KG1 (cell line): Measurements from ENCODE around the gene SP5.
A peak's percentile ranks its signal among the peaks of the same experiment; 100 is the strongest.
"Not testable (repeated sequence)": the region's sequence is repeated elsewhere in the genome, so short reads cannot be mapped to it uniquely, and the experiment has no call there.

Source experiments
- DNase-seq: peaks from one replicate; lab custom pipeline; 2025; lab: John Stamatoyannopoulos, UW

SP5 gene

GRCh38 chr2:170715062-170715931, at the start of gene SP5:
Gene SP5 (plus strand): TSS chr2:170715337. CDS start chr2:170715513, 176 bp downstream.
- no peak for DNase-seq

DNA sequence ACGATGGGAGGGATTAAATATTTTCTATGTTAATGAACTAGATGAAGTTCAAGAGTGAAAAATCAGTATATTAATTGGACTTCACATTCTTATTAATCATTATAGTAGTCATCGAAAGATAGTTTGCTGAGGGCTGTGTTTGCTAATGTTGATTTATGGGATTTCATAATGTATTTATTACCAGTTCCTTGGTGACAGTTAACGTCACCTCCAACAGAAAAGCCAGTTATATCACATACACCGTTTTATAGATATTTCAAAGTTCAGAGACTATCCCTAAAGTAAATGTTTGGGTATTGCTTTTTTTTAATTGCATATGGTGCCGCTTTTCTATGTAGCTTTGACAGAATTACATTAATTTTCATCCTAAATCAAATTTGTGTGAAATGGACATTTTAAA, 49.4 kb upstream of the SP5 start:
- no peak for DNase-seq

DNA sequence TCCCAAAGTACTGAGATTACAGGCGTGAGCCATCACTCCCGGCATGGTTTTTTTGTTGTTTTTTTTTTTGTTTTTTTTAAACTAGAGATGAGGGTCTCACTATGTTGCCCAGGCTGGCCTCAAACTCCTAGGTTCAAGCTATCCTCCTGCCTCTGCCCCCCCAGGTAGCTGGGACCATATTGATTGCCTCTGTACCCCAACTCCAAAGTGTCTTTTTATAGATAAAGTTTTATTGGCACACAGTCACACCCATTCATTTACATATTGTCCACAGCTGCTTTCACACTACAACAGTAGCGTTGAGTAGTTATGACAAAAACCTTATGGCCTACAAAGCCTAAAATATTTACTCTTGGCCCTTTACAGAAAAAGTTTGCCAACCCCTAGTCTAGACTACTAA, 45.2 kb upstream of the SP5 start:
- no peak for DNase-seq

DNA sequence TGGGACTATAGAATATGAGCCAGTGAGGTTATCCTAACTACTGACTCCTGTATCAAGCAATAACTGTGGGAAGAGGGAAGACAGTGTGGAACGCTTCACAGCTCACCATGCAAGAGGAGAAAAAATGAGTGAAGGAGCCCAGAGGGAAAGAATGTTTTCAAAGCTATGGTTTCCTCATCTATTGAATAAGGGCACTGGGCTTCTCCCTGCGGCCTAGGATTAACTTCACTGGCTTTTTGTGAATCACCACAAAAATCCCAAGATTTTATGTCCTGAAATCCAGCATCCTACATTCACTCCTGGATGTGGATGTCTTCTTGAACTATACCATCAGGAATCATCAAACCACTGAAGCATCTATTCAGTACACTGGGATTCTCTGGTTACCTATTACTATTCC, 44.5 kb upstream of the SP5 start:
- DNase-seq, result no peak

- no peak for DNase-seq
These were observed 44.1 kb upstream of the SP5 start for GRCh38 chr2:170671079-170671478.

GRCh38 chr2:170674282-170674681, 40.9 kb upstream of the SP5 start:
- DNase-seq, result not testable (repeated sequence)

DNA sequence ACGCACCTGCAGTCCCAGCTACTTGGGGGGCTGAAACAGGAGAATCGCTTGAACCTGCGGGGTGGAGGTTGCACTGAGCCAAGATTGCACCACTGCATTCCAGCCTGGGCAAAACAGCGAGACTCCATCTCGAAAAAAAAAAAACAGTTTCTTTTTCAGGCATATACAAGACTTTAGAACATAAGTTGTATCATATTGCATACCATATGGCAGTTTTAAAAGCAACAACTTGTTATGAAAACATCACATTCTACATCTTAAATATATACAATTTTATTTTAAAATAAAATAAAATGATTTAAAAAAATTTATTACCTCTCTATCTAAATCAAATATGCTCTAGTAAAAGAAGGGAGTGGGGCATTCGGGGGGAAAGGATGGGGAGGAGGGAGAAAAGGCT, 39.4 kb upstream of the SP5 start:
- DNase-seq, result no peak

DNA sequence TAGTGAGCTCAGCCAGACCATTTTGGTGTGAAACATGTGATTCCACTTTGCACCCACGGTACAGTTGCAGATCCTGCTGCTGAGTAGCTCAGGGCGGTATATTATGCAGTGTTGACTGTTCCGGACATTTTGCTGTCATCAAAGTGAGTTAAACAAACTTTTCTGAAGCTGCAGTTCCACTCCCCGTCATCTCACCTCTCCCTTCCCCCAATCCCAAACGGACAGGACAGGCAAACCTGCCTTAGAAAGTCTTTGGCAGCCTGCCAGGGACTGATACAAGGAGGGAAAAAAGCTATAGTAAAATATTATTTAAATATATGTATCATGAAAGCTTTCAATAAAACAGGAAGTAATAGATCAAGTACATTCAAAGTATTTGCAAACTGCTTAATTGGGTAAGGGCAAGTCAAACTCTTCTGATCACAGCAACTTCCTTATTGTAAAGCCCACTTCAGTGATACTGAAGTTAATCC, 35.5 kb upstream of the SP5 start:
- no peak for DNase-seq

DNA sequence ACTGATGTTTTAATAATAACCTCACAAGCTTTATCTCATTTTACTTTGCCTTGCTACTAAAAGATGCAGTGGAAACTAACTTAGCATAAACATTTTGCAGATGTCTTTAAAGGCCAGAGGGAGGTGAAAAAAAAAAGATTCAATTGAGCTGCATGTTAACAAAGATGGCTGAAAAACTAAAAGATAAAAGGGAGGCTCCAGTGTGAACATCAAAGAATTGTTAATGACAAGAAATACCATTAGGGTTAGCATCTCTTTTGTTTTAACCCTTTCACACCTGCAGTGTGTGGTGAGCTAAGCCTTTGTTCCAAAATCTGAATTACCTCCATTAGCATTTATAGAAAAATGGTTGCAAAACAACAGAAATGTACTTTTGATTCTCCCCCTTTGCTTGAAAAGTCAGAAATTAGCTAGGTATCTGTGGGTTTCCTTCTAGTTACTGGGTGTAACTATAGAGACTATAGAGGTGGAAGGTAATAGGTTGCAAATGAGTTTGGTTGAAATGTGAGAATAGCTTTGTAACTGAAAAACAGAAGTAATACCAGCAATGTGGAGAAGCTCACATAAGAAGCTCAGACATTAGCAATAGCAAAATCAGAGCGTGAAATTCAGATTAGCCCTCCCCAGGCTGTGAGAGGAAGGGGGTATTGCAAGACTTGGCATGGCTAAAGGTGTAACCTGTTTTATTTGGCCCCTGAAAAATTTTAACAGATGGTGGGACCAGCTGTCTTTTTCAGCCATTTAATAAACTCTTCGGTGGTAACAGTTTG, 34.8 kb upstream of the SP5 start:
- no peak for DNase-seq

DNA sequence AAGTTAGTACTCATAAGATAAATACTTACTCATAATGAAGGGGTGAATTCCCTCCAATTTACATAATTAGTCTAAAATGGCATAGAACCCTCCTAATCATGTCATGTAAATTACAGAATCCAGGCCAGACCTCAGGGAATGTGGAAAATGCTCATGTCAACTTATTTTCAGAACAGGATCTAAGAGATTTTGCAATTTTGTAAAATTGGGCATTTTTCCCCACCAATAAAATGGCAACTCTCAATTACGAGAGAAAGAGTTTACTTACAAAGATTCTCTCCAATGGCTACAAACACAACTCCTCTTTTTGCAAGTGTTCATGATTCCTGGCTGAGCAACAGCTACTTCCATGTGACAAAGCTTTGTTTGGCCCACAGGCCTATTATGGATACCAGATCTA, 33.8 kb upstream of the SP5 start:
- DNase-seq, result no peak

DNA sequence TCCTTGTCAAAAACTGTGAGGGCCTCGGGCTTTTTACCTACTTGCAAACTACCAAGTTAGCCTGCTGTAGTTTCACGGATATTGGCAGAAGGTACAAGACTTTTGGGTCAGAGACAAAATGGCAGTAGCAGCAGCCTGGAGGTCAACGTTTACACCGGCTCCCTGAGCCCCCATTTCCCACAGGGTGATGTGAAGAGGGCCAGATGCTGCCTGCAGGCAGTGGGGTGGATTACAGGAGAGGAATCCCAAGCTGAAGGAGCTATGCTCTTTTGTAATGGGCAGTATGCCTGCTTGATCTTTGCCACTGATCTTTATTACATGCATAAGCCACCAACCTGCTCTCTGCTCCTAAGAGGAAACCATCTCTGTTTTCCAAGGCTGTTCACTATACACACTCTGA, 29.5 kb upstream of the SP5 start:
- no peak for DNase-seq

- DNase-seq, result no peak
These were observed 25.7 kb upstream of the SP5 start for GRCh38 chr2:170689481-170689880.

- DNase-seq, result no peak
These were observed 24.5 kb upstream of the SP5 start for GRCh38 chr2:170690640-170691039.

- no peak for DNase-seq
These were observed 20.8 kb upstream of the SP5 start for GRCh38 chr2:170694316-170694715.

DNA sequence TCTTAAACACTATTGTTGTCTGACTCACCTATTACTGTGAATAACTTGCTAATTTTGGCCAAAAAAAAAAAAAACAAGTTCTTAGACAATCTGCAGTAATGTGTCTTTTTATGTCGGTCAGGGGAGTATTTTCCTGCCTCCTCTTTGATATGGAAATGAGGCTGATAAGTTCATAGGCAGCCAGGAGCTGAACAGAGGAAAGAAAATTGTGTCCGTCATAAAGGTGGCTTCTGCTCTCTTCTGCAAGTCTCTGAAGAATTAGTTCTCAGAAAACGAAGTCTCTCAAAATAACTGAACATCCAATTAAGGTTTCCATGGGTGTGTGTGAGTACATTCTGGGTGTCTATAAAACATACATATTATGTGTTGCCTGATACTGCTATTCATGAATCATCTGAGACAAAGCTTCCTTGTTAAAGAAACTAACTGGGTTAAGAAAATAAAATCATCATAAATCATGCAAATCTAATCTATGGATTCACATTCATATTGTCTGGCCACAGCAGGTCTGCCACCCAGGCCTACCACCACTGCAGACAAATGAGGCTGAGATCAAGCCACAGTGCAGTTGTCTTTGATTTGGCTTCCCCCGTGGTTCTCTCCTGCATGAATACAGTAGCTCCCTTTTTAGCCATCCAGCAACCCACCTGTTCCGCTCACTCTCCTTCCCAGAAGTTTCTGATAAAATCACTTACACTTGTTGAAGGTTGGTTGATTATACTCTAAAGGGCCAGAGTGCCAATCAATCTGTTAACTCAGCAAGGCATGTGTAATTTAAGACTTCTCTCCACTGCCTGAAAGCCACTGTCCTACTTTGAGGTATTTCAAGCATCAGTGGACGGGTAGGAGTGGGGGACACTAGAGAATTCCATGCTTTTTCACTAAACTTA, 19.4 kb upstream of the SP5 start:
- no peak for DNase-seq

- no peak for DNase-seq
These were observed 18.2 kb upstream of the SP5 start for GRCh38 chr2:170696948-170697347.

GRCh38 chr2:170701011-170701410, 14.1 kb upstream of the SP5 start:
- DNase-seq, result no peak

- no peak for DNase-seq
These were observed 11.2 kb upstream of the SP5 start for GRCh38 chr2:170703776-170704476.

DNA sequence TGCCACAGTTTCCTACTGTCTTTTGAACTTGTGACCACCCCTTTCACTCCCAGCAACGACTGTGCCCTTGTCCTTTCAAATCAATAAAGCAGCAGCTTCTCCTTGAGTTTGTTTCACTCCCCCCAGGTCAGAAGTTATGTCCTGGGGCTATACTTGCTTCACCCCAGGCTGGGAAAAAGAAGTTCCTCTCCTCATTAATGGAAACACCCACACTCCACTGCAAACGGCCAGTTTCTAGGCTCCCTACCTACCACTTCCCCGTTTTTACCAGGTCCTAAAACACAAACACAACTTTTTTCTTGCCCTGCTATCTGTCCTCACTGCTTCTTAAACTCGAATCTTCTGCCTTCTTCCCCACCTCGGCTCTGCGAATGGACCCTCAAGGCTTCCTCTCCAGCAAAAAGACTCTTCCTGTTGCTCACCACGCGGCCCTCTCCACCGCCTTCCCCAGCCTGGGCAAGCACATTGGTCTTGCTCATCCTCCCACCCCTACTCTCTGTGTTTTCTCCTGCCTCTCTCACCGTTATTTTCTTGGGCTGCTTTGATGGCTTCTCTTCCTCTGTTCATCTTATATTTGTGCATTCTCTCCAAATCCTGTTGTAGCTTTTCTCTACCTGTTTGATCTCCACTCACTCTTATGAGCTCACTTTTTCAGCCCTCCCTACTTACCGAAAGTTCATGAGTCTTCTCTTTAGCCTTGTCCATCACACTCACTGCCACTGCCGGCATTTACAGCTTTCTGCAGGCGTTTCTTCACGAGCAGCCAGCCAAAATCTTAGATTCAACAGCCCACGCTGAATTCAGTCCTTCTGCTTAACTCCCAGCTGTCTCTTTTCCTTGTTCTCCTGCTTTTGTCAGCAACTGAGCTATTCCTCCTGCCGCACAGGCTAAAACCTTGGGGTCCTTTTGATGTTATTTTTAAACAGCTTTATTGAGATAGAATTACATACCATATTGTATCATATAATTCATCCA, 7.0 kb upstream of the SP5 start:
- DNase-seq, result peak; percentile 18

GRCh38 chr2:170710609-170710979, 4.5 kb upstream of the SP5 start:
- DNase-seq, result no peak
